GM21737 (cell line): ENCODE measurements around the gene PSG7.
"Not testable (repeated sequence)": the region's sequence is repeated elsewhere in the genome, so short reads cannot be mapped to it uniquely, and the experiment has no call there.

Experiments
- ATAC-seq: cut with Tn5 transposase; IDR thresholded peaks from one replicate; pipeline ENCODE4 v1.9.1; 2021; ENCODE audit warnings: mild to moderate bottlenecking, moderate library complexity; ENCODE audit not compliant: unreplicated experiment

Gene PSG7

DNA sequence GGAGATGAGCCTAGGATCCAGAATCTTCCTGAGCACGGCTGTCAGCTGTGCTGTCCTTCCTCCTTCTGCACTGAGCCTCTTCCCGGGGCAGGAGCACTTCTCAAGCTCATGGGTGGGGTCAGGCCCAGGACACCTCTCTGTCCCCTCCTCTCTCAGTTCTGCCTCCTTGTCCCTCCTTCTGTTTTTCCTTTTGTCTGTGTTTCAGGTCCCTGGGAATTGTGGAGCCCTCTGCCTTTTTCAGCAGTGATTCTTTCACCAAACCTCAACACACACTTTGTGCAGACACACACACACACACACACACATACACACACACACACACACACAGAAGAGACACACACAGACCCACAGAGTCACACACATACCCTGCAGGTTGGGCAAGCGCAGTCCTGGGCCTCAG, at the start of gene PSG7:
TSS of gene PSG7 (minus strand) at position 101 of the 400 bp plus-strand sequence. CDS start 131 bp downstream, outside the sequence.
- not testable (repeated sequence) for ATAC-seq

DNA sequence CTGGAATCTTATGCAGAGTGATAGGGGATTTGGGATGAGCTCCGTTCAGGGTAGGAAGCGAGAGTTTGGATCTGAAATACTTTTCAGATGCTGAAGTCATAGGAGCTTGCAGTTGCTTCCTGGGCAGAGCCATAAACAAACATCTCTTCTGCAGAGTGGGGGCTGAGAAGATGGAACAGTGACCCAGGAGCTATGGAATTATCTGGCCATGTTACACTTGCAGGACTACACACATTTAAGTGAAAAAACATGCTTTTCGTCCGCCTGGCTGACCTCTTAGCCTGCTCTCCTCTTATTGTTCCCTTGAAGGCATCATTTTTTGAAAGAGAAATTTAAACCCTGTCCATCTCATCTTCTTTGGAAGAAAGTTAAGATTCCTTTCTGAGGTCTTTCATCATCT, 48.6 kb upstream of the PSG7 start:
- ATAC-seq: no peak

DNA sequence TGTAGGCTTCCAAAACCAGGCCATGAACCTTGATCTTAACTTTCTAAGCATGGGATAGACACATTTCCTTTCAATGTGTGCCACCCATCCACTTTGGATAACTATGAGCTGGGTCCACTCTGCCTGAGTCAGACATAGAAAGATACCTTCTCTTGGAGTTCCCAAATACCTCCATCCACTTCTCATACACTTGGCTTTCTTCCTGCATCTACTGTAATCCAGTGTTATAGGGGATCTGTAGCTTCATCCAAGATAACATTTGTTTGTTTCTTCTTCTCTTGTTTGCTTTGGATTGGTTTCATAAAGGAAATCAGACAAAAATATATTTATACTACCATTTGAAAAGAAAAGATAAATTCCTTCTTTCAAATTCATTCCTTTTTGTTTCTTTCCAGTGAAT, 45.1 kb upstream of the PSG7 start:
- ATAC-seq: not testable (repeated sequence)

DNA sequence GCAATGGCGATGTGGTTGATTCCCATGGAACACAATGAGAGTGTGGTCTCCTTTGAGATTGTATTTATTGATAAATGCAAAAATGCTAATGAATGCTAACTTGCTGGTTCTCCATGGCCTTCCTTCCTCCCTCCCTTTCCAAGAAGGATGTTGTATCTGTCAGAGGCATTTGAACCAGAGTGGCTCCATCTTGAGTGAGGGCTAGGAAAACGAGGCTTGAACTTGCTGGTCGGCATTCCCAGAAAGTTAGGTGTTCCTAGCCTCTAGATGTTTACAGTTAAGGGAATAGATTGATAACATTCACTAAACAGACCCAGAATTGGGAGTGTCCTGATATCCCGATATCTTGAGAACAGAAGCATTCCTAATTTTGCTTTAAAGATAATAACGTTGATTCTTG, 34.4 kb upstream of the PSG7 start:
- not testable (repeated sequence) for ATAC-seq

DNA sequence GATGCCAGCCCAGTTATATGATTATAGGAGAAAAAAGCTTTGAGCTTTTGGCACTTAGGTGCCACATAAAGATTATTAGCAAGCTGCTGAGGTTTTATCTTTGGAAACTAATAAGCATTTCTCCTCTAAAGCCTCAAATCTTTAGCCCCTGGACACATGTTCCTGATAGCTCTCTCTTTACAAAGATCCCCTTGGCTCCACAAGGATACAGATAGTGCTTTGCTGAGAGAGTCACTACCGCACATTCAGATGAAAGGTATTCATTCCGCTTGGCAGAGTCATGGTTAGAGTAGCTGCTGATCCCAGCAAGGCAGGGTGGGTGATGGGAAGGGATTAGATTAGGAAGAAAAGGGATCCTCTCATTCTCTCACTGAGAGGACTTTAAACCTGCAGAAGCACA, 28.2 kb upstream of the PSG7 start:
- no peak for ATAC-seq

DNA sequence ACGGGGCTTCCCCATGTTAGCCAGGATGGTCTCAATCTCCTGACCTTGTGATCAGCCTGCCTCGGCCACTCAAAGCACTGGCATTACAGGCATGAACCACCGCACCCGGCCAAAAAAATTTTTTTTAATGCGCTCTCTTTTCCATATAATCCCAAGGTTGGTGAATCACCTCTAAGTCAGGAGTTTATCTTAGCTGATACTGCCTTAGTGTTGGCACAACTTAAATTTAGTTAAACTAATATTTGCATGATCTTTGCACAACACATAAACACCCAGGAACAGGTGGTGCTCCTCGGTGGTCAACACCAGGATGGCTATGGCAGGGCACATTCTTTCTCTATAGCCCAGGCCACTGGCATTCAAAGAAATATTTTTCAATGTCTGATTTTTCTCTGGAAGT, 24.1 kb upstream of the PSG7 start:
- ATAC-seq: no peak

DNA sequence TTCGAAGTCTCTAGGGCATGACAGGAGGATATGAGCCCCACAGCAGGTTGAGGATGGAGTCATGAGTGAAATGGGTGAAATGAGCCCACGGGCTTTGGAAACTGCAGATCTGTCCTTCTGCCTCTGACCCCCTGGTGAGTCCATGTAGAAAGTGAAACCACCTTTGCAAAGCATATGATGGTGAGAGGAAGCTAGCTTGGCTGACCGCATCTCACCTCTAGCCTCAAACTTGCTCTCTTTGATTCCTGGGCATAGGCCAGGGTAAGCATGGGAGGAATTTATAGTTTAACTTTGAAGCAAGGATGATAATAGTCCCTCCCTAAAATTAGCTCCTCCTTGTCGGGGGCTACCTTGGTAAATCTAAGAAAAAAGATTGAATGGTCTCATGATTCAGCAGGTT, 15.1 kb upstream of the PSG7 start:
- not testable (repeated sequence) for ATAC-seq

DNA sequence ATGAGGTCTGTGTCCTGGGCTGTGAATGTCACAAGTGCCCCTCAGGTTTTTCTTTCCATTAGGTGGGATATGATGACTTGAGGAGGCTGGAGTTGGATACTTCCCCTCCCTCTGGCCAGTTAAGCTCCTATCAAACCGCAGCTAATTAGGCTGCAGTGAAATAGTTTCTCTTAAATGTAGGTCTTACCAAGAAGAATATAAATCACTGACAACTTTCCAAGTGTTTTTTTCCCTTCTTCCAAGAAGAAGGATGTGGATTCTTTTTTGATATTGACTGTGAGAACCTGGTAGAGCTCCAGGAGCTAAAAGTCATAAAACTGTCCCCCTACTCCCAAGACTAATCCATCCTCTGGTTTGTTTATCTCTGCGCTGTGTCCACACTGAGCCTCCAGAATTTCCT, 14.5 kb upstream of the PSG7 start:
- ATAC-seq: not testable (repeated sequence)

DNA sequence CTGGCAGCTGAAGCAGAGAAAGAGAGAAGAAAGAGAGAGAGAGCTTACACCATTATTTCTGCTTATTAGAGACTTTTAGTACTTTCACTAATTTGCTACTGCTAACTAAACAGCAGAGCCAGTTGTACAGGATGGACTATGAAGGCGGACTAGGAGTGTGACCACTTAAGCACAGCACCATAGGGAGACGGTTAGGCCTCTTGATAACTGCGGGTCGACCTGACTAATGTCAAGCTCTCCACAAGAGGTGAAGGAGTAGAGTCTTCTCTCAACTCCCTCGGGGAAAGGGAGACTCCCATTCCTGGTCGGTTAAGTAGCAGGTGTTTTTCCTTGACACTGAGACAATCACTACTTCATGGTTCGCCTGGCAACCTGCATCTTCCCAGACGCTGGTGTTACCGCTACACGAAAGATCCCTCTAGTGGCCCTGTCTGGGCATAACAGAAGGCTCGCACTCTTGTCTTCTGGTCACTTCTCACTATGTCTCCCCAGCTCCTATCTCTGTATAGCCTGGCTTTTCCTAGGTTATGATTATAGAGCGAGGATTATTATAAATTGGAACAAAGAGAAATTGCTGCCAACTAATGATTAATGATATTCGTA, 5.3 kb upstream of the PSG7 start:
- no peak for ATAC-seq

DNA sequence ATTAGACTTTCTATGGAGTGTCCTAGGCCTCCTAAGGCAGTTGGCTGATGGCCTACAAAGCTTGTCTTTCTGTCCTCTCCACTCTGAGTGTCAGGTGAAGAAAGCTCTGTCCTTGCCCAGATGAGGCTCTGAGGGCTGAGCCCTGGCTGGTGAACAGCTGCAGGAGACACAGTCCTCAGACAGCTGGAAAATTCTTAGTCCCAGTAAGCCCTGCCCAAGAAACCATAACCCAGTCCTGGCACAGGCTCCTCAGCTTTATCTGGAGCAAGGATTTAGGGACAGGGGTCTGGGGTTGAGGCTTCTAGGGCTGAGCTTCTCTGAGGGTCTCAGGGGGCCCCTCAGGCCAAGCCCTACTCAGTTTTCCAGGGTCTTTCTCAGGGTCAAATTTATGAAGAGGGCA, 2.3 kb downstream of the PSG7 start:
- ATAC-seq: not testable (repeated sequence)

DNA sequence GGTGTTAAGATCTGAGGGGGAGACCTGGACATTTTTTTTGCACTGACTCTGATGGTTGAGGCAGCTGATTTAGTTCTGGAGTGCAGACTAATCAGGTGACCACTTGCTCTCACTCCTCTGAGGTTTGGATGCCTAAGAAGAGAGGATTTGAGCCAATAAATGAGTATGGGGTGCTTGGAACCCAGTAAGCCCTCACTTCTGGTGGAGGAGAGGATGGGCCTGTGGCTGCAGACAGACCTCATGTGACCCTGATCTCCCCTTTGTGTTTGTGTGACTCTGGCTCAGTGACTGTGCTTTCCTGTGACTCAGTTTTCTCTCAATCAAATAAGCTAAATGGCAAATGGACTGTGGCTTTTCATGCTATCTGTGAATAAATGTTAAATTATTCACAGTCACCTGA, 2.8 kb downstream of the PSG7 start:
- ATAC-seq: not testable (repeated sequence)

DNA sequence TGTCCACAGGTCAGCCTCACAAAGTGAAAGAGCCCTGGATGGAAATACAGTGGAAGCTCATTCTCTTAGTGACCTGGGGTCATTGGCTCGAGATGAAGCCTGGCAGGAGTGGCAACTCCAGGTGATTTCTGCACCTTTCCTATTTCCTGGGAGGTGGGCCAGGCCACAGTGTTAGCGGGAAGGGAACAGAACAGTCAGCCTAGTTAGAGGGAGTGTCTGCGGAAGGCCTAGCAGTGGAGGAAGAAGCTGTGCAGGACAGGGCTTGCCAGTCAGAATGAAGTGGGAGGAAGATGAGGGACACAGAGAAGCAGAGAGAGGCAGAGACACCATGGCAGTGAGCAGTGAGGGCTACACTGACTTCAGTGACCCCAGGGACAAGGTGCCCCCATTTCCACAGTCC, 3.6 kb downstream of the PSG7 start:
- not testable (repeated sequence) for ATAC-seq

DNA sequence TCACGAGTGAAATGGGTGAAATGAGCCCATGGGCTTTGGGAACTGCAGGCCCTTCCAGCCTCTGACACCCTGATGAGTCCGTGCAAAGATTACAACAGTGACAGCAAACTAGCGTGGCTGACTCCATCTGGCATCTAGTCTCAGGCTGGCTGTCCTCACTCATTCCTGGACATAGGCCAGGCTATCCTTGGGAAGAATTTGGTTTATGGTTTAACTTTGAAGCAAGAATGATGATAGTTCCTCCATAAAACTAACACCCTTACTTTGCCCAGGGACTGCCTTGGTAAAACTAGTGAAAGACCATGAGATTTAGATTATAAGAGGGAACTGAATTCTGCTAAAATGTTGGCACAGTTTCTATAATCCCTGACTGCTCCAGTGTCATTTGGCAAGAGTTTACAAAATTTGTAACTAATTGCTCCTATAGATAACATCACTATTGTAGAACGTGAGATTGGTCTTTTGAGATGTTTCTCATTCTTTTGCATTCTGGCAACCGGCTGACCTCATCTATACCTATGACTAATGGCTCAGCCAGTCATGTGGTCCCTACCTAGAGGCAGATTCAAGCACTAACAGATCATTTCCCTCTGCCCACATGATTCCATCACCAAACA, 4.4 kb downstream of the PSG7 start:
- ATAC-seq: not testable (repeated sequence)

DNA sequence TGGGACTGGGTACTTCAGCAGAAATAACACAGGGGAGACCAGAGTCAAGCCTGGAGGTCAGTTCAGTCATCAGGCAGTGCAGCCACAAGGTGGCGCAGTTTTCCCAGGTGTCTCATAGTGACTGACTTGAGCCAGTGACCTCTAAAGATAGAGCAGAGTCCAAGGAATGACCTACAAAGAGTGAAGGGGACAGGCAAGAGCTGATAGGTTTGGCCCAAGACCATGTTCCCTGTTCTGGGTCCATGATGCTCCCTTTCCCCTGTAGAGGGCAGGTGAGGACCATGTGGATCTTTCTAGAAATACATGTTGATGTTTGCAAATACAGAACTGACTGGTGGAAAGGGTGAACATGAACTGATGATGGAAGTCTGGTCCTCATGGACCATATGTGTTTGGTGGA, 6.8 kb downstream of the PSG7 start:
- ATAC-seq: not testable (repeated sequence)

DNA sequence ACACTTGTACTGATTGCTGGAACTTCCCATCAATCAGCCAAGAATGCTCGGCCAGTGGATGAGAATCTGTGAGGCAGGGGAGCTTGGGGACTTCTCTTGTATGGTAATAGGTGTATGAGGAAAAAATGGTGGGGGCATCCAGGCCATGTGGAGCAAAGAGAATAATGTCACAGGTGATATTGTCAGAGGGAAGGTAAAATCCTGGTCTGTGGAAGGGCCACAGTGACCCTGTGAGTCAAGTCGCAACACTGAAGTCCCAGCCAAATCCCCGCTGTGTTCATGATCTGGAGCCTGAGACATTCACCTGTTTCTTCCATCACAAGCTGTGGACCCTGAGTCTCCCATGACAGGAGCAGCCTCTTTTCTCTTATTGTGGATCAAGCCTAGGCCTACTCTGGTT, 8.1 kb downstream of the PSG7 start:
- ATAC-seq: no peak

DNA sequence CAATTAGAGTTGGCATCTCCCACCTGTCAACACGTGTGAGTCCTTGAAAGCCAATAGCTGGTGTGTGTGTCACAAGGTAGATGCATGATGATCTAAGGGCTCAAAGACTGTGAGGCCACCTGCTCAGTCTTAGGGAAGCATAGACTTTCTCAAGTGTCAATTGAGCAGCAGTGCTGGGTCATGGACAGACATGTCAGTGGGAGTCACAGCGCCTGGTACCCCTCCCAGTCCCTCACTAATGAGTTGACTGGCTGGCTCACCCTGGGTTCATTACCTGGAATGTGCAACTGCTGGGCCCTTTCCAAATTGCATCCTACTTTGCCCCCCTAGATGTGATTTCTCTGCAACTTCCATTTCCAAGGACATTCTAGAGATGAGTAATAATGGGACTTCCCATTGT, 10.2 kb downstream of the PSG7 start:
- ATAC-seq: no peak

DNA sequence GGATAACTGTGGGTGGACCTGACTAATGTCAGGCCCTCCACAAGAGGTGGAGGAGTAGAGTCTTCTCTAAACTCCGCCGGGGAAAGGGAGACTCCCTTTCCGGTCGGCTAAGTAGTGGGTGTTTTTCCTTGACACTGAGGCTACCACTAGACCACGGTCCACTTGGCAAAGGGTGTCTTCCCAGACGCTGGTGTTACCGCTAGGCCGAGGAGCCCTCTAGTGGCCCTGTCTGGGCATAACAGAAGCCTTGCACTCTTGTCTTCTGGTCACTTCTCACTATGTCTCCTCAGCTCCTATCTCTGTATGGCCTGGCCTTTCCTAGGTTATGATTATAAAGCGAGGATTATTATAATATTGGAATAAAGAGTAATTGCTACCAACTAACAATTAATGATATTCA, 13.9 kb downstream of the PSG7 start:
- not testable (repeated sequence) for ATAC-seq

DNA sequence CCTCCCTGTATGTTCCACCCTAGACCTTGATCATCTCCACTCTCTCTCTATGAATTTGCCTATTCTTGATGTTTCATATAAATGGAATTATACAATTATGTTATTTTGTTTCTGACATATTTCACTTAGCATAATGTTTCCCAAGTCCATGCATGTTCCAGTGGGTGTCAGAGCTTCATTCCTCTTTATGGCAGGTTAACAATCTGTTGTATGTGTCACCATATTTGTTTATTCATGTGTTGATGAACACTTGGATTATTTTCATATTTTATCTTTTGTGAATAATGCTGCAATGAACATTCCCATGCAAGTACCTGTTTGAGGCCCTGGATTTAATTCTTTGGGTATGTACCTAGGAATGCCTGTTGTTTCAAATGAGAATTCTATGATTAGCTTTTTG, 16.0 kb downstream of the PSG7 start:
- not testable (repeated sequence) for ATAC-seq

DNA sequence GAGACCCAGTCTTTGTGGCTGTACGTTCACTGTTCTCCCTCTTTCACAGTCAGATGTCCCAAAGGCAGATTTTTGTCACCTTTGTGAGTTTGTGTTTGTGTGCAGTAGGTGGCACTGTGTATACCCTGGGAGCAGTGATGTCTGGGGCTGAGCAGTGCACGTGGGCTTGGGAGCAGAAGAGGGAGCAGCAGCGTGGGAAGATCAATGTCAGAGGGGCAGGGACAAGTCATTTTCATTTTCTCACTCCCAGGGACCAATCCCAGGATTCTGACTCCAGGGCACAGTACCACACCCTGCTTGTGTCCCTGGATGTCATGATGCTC, 17.3 kb downstream of the PSG7 start:
- no peak for ATAC-seq

DNA sequence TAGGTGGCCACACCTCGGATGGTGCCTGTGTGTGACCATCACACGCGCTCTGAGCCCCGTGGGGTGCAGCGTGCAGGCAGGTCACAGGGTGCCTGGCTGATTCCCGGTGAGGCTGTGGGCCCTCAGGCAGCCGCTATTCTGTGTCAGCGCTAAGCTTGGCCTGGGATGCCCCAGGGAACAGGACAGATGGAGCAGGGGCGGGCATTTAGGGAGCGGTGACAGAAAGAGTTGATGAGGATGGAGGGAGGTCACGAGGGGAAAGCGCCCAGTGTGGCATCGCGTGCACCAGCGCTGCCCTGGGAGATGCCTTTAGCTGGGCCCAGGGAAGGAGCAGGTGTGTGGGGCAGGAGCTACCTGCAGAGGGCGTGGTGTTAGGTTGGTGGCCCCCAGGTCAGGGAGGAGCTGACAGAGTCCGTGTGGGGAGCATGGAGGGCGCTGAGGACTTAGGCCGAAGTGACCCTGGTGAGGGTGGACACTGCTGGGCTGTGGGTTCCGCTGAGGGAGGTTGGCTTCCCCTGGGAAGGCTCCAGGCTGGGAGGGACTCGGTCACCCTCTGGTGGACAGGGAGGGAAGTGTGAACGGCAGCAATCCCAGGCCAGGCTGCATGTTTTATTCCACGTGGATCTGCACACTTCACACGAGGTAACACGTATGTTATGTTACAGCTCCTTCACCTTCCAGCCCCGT, 17.8 kb downstream of the PSG7 start:
- not testable (repeated sequence) for ATAC-seq

DNA sequence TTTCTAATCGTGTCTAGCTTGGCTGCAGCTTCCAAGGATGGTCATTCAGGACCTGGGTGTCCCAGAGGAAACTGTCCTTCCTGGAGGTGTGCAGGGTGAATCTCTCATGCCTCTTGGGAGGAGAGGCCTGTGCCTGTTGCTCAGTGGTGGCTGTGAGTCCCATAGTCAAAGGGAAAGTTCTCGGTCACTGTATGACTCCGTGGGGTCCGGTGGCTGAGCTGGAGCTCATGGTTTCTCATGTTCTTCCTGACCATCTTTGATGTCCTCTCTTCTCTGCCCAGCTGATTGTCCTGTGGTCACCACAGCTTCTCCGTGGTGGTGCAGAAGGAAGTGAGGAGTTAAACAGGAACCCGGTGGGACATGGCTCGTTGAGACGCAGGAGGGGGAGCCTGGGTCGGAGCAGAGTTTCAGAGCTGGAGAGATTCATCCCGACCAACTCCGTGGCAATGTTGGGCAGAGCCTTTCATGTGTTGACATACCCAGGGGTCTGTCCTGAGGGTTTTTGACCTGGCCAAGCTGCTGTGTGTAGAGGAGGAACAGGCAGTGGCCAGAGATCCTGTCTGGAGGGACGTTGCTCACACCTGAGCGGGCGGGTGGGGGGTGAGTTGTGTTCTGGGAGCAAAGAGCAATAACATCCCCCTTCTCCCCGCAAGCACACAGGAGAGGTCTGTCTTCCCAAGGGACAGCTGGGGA, 18.5 kb downstream of the PSG7 start:
- ATAC-seq: not testable (repeated sequence)

DNA sequence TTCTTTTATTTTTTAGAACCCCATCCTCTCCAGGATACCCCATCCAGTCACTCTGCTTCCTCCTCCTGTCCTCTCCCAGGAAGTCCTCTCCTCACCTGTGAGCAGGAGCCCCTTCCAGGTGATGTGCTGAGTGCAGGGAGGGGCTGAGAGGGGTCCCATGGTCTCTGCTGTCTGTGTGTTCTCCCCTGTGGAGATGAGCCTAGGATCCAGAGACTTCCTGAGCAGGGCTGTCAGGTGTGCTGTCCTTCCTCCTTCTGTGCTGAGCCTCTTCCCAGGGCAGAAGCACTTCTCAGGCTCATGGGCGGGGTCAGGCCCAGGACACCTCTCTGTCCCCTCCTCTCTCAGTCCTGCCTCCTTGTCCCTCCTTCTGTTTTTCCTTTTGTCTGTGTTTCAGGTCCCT, 19.4 kb downstream of the PSG7 start, which contains the start of gene PSG6:
TSS of gene PSG6 (minus strand) at position 261 of the 400 bp plus-strand sequence. CDS start at position 159, 102 bp downstream.
- ATAC-seq: not testable (repeated sequence)
